ENCODE results near the gene GRAMD4. TPM values are rescaled to one million over a fixed set of nuclear protein-coding genes. Genes with fewer than 3 reads are reported as not detected.
"Not testable (repeated sequence)": the region's sequence is repeated elsewhere in the genome, so short reads cannot be mapped to it uniquely, and the experiment has no call there.

The GRAMD4 gene
- total RNA-seq, 1 donor from 2014 or later: 37.8 TPM

DNA sequence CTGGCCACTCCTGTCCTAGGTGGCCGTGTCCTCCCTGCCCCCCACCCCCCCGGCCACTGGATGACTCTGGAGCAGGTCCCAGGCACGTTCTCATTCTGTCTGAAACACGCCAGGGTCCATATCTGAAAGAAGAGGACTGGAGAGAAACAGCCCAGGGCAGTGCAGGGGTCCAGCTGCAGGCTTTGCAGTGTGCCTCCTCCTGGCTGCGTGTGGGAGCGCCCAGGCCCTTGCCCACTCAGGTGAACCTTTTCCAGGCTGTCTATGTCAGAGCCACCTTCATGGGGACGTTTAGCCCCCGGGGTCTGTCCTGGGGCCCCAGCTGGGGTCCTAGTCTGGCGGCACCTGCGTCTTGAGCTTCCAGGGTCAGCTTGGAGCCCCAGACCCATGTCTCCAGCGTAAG, 15.6 kb downstream of the GRAMD4 start:
- DNase-seq (ENCODE audit: low spot score): no peak

DNA sequence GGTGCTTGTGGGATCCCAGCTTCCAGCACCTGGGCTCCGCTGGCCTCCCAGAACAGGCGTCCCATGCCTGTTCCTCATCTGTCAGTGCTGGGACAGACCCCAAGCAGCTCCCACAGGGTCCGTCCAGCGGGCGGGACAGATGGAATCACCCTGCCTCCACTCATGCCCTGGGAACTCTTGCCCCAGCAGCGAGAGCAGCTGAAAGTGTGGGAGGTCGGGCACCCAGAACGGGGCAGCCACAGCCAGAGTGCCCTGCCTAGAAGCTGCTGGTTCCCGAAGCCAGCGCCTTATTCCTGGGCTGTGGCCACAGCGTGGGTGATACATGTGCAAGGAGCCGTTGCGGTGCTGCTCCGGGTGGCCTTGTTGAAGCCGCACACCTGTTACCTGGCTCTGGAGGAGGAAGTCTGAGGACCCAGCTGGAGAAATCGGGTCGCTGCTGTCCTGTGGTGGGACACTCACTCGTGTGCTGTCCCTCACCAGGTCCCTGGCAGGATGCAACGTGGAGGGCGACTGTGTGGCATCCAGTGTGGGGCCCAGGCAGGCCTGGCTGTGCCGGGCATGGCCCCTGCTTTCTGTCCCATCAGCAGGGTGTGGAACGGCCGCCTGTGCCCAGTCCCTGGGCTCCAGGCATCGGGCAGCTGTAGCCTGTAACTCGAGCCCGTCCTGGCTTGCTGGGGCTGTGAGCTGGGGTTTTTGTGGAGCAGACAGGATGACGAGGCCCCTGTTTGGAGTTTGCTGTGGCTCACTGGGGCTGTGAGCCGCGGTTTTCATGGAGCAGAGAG, 16.2 kb downstream of the GRAMD4 start:
- DNase-seq (ENCODE audit: low spot score): no peak

DNA sequence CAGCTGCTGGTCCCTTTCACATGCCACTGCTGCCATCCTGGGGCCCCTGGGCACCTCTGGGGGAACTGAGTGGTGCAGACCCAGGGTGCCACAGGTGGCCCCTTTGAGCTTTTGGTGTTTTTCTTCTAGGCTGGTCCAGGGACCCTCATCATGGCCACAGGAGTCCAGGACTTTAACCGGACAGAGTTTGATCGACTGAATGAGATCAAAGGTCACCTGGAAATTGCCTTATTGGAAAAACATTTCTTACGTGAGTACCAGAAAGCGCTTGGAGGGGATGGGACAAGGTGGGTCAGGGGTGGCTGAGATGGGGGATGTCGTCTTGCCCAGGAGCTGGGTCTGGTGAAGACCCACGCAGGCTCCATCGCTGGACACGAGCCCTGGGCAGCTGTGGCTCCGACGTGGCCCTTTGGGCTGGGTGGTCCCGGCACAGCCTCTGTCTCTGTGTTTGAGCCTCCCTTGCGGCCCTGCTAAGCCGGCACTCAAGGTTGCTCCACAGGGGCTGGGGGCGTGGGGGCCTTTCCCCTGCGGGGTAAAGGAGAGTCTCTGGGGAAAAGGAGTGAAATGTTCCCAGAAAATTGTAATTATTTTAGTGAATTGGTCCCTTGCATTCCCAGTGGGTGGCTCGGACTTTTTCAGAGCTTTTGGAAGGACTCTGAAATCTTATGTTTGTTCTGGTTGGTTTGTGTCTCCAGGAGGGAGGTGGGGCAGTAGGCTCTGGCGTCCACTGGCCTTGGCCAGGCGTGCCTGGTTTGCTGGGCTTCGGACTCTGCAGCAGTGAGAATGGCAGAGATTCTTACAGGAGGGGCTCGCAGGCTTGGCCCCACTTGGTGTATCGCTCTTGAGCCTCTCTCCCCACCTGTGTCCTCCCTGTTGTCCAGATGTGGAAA, 17.8 kb downstream of the GRAMD4 start:
- DNase-seq (ENCODE audit: low spot score): no peak

DNA sequence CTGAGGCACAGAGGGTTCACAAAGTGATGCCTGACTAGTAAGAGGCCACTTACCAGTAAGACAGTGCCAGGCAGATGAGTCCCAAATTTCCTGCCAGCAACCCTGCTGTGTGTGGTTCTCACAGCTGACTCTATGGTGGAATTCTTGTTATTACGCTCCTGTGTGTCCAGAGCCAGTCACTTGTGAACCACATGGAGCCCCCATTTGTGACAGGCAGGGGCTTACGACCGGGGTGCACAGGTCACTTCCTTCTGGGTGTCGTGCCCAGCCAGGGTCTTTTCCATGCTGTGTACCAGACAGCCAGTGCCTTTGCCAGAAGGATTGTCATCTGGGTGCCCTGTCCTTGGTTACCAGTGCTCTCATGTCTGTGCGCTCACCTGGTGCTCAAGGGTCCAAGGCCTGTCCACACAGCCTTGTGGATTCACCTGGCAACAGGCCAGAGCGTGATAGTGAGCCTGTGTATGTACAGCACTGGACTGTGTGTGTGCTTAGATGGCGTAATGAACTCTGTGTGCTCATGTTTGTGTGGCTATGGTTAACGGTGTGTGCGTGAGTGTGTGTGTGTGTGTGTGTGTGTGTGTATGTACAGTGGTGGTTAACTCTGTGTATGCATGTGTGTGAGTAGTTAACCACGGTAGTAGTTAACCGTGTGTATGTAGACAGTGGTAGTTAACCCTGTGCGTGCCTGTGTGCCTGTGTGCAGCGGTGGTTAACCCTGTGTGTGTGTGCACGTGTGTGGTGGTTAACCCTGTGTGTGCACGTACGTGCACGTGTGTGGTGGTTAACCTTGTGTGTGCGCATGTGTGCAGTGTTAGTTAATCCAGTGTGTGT, 18.6 kb downstream of the GRAMD4 start:
- DNase-seq (ENCODE audit: low spot score): no peak

DNA sequence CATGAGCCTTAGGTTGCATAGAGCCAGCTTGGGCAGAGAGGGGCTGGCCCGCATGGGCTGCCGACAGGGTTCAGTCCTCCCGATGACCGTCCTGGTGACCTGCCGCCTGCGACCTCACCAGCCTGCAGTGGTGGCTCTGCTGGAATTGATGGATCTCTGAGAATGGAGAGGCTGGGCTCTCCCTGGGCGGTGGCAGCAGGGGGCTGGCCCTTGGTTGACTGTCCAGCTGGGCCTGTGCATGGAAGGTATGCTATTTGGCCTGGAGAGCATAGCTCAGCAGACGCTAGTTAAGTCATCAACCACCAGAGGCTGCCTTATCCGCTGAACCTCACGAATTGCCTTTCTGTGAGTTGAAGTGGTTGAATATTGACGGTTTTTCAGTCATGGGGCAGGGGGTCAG, 19.7 kb downstream of the GRAMD4 start:
- no peak for DNase-seq (ENCODE audit: low spot score)

DNA sequence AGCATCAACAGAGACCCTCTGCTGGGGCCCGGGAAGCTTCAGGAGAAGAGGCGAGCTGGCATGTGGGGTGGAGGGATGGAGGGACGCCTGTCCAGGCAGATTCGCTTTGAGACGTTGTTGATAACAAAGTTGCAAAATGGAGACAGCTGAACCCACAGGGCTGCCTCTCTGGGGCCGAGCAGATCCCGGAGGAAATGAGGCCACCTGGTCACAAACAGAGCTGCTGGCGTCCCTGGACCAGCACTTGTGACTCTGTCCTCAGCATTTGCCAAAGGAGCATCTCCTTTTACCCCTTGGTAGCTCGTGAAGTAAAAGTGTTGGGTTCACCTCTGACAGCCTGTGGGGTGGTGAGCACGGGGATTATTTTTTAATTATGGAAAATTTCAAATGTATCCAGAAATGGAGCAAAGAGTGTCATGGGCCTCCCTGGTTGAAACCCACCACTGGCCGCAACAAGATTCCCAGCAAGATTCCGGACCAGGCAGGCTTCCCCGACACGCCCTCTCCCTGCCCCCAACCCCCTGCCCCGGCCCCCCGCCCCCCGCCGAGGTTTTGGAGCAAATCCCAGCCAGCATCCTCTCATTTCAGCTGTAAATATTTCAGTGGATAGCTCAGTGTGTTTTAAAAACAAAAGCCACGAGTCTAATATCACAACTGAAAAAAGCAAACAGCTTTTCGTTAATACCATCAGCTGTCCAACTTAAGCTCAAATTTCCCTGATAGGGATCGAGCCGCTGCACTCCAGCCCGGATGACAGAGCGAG, 20.3 kb downstream of the GRAMD4 start:
- DNase-seq (ENCODE audit: low spot score): no peak

DNA sequence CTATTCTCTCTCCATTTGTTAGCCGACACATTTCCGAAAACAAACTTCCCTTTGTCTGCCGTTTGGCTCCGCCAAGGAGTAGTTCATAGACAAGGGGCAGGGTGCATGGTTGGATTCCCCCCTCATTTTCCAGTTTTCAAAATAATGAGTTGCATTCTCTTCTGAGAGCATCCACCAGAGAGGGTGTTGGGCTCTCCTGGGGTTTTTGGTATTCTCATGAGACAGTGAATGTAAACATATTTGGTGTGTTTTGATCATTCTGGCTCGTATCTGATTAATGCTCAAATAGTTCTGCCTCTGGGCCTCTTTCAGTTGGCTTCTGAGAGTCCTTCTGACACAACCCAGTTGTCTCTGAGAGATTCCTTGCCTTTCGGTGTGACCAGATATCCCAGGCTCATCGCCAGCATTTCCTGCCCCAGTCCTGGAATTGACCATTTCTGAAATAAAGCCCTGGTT, 21.7 kb downstream of the GRAMD4 start:
- DNase-seq (ENCODE audit: low spot score): no peak

DNA sequence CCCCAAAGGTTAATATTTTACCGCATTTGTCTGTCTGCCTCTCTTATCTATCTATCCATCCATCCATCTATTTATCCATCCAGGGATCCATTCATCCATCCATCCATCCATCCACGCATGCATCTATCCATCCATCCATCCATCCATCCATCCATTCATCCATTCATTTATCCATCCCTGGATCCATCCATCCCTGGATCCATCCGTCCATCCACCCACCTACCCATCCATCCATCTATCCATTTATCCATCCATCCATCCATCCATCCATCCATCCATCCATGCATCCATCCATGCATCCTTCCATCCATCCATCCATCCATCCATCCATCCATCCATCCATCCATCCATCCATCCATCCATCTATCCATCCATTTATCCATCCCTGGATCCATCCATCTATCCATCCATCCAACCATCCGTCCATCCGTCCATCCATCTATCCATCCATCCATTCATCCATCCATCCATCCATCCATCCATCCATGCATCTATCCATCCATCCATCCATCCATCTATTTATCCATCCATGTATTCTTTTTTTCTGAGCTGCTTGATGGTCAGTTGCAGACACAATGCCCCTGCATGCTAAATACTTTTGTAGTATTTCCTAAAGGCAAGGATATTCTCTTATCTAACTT, 22.8 kb downstream of the GRAMD4 start:
- DNase-seq (ENCODE audit: low spot score): not testable (repeated sequence)

DNA sequence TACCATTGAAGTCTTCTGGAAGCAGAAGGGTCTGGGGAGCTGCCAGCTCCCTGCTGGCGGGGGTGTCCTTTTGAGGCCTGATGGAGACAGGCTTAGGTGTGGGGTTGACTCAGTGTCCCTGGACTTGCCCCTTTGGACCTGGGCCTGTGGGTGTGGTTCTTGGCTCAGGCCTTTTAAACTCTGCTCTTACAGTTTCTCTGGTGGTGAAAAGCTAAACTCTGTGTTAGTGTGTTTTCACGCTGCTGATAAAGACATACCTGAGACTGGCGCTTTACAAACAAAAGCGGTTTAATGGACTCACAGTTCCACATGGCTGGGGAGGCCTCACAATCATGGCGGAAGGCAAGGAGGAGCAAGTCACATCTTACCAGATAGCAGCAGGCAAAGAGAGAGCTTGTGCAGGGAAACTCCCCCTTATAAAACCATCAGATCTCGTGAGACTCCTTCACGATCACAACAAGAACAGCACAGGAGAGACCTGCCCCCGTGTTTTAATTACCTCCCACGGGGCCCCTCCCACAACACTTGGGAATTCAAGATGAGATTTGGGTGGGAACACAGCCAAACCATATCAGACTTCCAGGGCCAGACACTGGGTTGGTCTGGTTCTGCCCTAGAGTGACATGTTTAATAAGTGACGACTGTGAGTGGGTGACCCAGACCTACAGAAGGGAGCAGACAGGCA, 26.5 kb downstream of the GRAMD4 start:
- DNase-seq (ENCODE audit: low spot score): no peak

DNA sequence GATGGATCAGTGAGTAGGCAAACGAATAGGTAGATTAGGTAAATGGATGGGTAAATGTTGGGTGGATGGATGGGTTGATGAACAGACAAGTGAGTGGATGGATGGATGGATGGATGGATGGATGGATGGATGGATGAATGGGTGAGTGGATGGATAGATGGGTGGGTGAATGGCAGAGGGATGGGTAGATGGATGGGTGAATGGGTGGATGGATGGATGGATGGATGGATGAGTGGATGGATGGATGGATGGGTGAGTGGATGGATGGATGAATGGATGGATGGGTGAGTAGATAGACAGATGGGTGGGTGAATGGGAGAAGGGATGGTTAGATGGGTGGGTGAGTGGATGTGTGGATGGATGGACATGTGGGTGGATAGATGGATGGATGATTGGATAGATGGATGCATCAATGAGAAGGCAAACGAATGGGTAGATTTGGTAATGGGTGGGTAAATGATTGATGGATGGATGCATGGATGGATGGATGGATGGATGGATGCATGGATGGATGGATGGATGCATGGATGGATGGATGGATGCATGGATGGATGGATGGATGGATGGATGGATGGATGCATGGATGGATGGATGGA, 28.1 kb downstream of the GRAMD4 start:
- DNase-seq (ENCODE audit: low spot score): not testable (repeated sequence)

DNA sequence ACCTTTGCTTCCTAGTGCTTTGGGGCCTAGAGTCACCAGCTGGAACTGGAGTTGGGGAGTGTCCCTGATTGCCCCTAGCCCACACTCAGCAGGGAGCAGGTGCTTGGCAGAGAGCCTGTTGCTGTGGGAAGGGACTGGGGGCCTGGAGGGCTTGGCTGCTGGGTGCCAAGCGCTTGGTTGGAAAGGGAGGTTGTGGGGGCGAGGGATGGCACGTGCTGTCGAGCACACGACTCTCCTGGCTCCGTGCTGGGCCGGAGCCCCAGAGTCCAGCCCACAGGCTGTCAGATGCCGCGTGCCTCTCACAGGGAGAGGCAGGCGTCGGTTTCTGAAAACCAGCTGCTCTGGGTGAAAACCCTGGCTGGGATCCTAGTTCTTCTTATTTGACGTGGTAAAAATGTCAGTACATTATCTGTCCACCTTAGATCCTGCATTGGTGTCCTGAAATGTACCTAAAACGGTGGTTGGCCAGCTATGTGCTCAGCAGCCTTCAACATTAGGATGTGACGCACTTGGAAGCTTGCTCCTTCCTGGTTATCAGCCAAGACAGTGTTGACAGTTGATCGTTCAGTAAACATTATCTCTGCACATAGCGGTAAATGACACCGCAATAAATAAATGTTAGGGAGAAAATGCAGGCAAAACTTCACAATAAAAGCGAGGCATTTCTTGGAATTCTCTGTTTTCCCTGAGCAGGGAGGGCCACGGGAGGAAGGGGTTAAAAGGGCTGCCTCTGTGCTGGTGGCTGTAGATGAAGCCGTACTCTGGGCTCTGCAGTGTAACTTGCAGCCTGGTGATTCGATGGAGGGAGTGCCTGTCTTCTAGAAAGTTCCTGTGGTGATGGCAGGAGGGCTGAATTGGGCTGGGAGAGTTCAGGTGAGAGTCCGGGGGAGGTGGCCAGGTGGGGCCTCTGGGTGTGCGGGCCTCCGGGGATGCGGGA, 29.2 kb downstream of the GRAMD4 start:
- no peak for DNase-seq (ENCODE audit: low spot score)

DNA sequence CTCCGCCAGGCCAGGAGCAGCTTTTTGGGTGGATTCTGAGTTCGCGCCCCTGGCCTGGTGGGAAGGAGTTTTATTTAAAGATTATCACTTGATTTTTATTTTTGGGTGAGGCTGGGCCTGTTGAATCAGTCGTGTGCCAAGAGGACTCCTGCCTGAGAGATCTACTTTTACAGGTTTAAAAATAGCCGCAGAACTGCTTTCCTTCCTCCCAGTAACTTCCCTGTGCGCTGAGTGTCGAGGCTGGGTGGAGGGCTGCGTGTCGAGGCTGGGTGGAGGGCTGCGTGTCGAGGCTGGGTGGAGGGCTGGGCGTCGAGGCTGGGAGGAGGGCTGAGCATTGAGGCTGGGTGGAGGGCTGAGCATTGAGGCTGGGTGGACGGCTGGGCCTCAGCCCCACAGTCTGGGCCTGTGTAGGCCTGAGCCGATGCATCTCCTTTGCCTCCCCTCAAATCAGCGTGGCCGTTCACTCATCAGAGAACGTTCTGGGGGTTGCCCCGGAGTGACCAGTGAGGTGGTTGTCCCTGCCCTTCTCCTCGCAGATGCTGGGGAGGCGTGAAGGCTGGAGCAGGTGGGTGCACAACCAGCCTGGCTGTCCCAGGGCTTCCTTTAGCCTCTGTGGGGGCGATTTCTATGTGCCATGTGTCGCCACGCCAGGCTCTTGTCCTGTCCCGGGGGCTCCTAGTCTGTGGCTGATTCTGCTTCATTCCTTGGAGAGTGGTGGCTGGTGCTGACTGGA, 30.1 kb downstream of the GRAMD4 start:
- DNase-seq (ENCODE audit: low spot score): no peak

DNA sequence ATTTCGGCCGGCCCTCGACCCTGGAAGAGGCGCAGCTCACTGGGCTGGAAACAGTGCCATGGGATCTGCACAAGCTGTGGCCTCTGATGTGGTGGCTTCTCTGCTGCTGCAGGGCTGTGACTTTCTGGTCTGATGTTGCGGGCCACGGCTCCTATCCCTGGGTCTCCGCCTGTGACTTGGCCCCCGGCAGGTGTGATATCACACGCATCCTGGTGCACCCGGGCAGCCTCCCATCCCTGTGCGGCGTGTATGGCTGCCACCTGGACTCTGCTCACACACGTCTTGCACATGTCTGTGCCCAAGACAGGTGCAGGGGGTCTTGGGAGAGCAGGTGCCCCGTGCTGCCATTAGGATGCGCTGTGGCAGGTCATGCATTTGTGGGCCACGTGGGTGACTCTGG, 31.1 kb downstream of the GRAMD4 start:
- DNase-seq (ENCODE audit: low spot score): no peak

DNA sequence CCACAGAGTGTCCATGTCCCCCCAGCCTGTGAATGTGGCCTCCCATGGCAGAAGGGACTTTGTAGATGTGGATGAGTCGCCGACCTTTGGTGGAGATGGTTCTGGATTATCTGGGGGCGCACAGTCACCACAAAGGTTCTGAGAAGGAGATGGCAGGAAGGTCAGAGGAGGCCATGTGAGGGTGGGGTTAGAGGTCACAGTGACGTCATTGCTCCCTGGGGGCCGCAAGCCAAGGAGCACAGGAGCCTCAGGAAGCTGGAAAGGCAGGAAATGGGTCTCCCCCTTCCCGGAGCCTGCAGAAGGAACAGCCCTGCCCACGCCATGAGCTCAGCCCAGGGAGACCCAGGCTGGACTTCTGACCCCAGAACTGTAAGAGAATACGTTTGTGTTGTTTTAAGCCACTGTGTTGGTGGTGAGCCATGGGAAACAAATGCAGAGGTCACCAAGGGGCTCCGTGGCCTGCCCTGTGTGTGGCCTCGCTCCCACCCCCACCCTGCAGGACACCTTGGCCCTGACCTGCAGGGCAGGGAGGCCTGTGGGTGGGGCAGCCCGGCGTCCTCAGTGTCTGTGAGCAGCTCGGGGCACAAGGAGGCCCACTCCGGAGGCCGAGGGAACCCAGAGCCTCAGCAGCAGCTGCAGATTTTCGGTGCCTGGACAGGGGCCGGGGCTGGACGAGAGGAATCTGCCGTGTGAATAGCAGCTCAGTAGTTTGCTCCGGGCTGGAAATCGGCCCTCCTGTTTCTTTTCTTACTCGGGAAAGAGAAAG, 32.1 kb downstream of the GRAMD4 start:
- DNase-seq (ENCODE audit: low spot score): no peak

DNA sequence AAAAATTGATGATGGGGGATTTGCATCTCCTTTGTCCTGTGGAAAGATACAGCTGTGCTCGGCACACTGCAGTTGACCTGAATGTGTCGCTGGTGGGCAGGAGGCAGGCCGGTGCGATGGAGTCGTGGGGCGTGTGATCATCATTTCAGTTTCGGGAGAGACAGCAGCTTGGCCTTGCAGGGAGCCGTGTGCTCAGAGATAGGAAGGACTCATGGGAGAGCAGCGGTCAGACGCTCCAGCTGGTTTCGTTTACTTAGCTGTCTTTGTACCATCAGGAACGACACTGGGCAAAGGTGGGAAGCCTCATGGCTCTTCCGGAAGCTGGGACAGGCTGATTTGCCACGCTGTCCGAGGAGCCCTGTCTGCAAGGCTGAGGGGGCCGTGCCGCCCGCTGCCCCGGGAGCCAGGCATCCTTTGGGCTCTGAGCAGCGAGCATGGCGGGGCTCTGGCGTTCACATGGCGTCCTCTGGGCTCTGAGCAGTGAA, 32.7 kb downstream of the GRAMD4 start:
- no peak for DNase-seq (ENCODE audit: low spot score)

DNA sequence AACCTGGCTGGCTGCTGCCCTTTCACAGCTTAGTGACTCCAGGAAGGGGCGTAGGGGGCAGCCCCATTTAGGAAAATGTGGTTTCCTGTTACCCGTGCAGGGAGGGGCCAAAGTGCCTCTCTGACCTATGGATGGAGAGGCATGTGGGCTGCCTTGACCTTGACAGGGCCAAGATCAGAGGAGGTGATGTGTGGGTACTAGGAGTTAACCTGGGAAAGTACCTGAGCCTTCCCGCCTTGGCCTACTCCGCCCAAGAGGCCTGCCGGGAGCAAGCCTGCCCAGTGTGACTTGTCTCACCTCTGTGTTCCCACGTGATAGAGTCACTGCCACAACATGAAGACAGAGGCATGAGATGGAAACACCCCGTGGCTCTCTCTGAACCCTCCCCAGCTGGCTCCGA, 33.4 kb downstream of the GRAMD4 start:
- no peak for DNase-seq (ENCODE audit: low spot score)

All from mesenteric fat pad (tissue), 1 donor.